GM21825 (cell line): ENCODE measurements around the gene UNC45A.

Source experiments
- ATAC-seq: cut with Tn5 transposase; IDR thresholded peaks from one replicate; pipeline ENCODE4 v1.9.1; 2021; ENCODE audit warnings: mild to moderate bottlenecking, moderate library complexity; ENCODE audit not compliant: unreplicated experiment

The UNC45A gene

DNA sequence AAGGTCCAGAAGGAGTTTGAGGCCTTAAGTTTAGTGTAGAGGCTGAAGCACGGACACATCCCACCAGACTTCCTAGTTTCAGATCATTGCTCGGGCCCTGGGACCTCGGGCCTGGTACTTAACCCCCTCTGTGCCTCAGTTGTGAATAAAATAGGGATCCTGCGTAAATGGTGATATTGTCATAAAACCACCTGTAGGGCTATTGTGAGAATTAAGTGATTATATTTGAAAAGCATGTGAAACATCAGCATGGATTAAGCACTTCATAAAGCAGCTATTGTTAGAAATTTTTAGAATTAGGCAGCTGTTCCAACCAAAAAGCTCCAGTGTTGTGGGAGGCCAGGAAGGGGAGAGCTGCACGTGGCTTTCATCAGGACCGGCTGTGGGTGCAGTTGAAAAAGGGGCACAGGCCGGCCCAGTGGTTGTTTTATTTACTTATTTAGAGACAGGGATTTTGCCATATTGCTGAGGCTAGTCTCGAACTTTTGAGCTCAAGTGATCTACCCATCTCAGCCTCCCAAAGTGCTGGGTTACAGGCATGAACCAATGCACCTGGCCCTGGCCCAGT lies 24.0 kb downstream of the UNC45A start:
- ATAC-seq, result no peak

GRCh38 chr15:90959894-90960293 lies 24.8 kb downstream of the UNC45A start:
- no peak for ATAC-seq

- no peak for ATAC-seq
Measured at GRCh38 chr15:90960298-90961091, 25.4 kb downstream of the UNC45A start.

GRCh38 chr15:90962021-90962420 lies 26.9 kb downstream of the UNC45A start:
- no peak for ATAC-seq

GRCh38 chr15:90966262-90966661 lies 31.2 kb downstream of the UNC45A start:
- ATAC-seq, result no peak

DNA sequence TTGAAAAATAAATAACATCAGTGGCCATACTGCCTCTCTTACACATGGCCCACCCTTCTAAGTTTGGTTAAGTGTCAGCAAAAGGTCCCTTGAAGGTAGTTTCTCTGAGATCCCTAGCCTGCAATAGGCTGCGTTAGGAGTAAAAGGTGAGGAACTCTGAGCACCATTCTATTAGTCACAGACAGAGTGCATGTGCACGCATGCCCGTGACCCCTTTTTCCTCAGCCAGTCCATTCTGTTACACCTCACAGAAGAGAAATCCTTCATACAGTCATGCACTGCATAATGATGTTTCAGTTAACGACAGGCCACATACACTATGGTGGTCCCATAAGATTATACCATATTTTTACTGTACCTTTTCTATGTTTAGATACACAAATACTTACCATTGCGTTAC lies 32.1 kb downstream of the UNC45A start:
- no peak for ATAC-seq

GRCh38 chr15:90968434-90968833 lies 33.3 kb downstream of the UNC45A start:
- ATAC-seq, result no peak

GRCh38 chr15:90970274-90970673 lies 35.2 kb downstream of the UNC45A start:
- ATAC-seq, result no peak

DNA sequence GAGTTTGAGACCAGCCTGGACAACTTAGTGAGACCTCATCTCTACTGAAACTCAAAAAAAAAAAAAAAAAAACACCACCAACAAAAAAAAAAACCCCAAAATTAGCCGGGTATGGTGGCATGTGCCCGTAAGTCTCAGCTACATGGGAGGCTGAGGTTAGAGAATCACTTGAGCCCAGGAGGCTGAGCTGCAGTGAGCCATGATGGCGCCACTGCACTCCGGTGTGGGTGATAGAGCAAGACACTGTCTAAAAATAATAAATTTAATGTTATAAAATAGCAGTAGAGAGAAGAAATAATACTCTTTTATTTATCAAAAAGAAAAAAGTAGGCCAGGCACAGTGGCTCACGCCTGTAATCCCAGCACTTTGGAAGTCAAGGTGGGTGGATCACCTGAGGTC lies 37.0 kb downstream of the UNC45A start:
- no peak for ATAC-seq

DNA sequence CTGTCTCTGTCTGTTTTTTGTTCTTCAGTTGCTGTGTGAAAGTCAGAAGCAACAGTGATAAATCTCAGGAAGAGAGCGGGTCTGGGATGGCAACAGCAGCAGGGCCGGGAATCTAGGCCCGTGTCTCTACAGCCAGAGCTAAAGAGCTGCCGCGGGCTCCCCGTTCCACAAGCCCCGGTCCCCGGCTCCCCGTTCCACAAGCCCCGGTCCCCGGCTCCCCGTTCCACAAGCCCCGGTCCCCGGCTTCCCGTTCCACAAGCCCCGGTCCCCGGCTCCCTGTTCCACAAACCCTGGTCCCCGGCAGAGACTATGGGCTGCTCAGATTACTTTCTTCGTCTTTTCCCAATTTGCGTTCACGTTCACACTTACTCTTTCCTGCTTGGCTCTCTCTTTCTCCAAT lies 39.1 kb downstream of the UNC45A start:
- ATAC-seq, result no peak

DNA sequence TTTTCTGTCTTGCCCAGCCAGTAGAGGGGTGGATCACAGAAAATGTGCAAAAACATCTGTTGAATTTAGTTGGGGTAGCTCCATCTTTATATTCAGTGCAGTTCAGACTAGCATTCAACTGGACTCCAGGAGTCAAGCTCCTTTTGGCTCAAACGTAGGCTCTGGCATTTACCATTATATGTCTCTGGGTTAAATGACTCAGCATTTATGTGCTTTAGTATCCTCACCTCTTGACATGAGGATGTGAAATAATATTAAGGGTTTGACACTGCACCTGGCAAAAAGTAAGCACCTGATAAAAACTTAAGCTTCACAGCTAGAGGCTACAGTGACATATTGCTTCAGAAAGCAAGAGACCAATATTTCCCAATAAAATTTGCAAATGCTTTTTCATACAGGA lies 44.5 kb downstream of the UNC45A start:
- ATAC-seq, result no peak

DNA sequence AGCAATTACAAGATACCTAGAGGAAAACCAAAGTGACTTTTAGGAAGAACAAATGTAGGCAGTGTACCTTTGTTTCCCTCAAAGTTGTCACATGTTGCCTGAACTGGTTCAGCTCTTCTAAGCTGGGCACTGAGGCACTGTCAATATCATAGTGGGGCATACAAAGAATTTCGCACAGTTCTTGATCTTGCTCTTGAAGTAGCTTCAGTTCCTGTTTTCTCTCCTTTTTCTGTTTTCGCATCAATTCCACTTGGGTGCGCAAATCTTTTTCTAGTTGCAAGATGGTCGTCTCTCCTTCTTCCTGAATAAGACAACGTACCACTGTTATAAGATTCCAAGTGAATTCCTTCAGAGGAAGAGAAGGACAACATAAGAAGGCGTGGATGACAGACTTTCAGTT lies 46.6 kb downstream of the UNC45A start:
- peak; percentile 73 for ATAC-seq

- ATAC-seq, result peak; percentile 38
Measured at GRCh38 chr15:90982135-90982534, 47.0 kb downstream of the UNC45A start.

DNA sequence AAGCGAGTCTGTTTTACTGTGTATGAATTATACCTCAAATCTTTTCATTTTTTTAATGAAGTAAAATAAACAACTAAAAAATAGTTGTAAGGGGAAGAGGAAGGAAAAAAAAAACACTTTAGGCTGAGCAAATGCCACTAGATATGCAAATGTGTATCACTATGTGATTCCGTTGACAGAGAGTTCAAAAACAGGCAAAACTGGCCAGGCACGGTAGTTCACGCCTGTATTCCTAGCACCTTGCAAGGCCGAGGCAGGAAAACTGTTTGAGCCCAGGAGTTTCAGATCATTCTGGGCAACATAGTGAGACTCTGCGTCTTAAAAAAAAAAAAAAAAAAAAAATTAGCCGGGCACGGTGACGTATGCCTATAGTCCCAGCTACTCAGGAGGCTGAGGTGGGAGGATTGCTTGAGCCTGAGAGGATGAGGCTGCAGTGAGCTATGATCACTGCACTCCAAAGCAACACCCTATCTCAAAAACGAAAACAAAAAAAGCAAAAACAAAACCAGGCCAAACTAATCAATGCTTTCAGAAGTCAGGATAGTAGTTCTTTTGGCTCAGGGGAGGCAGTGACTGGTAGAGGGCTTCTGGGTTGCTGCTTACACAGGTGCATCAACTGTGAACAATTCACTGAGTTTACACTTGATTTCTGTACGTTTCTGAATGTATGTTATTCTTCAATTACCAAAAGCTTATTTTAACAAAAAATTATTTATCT lies 51.9 kb downstream of the UNC45A start:
- ATAC-seq, result peak; percentile 47

DNA sequence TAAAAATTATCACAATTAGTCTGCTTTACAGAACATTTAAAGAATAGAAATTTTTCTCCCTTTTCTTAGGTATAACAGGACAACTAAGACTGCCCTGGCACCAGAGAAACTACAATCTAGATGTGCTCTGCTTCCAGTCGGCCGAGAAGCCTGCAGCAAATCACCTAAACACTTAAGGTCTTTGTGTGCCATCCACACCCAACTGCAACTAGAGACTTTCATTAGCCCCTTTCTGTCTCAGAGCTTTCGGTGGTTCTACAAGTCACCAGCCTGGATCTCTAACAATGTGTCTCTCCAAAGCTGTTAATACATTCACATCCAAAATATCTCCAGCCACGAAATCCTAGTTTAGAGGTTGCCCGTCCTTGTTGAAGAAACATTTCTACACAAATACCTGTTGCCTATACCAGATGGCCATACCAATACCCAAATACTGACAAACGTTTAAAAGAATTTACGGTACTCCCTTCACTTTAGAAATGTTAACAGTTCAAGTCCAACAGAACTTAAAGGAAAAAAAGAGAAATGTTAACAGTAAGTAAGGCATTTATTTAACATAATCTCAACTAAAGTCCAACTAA lies 52.6 kb downstream of the UNC45A start:
- no peak for ATAC-seq

DNA sequence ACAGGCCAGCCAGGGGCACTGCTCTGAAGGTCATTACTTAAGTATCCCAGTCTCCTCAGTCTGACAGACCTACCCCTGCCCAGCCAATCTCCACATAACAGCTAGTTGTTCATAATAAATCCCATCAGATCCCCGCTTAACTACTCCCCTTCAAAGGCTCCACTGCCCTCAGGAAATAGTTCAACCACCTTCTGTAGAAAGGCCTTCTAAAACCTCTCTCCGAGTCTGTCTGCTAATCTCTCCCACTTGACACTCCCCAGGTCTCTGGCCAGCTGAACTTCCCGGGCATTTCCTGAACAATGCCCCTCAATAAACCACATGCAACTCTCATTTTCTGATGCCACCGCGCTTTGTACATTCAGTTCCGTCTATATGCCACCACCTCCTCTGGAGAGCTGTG lies 53.2 kb downstream of the UNC45A start:
- ATAC-seq, result no peak

DNA sequence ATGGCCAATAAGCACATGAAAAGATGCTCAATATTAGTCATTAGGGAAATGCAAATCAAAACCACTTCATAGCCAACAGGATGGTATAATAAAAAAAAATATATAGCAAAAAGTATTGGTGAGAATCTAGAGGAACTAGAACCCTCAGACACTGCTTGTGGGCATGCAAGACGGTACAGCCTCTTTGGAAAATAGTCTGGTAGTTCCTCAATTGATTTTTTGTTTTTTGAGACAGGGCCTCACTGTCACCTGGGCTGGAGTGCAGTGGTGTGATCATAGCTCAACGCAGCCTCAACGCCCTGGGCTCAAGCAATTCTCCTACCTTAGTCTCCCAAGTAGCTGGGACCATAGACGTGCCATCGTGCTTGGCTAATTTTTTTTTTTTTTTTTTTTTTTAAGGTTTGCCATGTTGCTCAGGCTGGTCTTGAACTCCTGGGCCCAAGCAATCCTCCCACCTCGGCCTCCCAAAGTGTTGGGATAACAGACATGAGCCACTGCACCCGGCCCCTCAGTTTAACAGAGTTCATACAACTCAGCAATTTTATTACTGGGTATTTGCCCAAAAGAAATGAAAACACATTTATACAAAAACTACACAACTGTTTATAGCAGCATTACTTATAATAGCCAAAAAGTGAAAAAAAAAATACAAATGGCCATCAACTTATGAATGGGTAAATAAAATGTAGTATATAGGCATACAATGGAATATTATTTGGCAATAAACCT lies 54.1 kb downstream of the UNC45A start:
- no peak for ATAC-seq

DNA sequence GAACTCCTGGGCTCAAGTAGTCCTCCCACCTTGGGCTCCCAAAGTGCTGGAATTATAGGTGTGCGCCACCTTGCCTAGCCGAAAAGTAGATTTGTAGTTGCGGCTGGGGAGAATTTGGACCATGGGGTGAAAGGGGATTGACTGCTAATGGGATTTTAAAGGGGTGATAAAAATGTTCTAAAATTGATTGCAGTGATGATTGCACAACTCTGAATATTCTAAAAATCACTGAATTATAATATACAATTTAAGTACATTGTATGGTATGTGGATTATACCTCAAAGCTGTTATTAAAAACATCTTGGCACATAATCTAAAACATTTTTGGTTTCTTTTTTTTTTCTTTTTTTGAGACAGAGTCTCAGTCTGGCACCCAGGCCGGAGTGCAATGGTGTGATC lies 55.4 kb downstream of the UNC45A start:
- ATAC-seq, result no peak

DNA sequence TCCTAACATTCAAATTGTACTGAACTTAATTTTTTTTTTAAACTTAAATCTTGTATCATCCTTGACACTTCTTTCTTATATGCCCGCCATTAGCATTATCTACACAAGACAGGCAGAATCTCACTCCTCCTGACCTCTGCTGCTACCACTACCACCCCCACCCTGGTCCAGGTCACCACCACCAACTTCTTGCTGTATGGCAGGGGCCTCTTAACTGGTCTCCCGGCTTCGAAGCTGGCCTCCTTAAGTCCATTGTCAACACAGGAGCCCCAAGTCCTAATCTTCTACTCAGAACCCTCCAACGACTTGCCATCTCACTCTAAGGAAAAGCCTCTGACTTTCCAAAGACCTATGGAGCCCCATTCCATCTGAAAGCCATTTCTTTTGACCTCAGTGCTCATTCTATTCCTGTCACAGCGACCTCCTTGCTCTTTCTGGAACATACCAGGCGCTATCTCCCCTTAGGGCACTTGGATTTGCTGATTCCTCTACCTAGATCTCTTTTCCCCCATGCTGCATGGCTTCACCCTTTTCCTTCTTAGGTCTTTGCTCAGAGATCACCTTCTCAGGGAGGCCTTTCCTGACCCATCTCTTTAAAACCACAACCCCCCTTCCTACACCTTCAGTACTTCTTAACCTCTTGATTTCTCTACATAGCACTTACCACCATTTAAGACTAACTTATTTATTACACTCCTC lies 56.7 kb downstream of the UNC45A start:
- ATAC-seq, result no peak

DNA sequence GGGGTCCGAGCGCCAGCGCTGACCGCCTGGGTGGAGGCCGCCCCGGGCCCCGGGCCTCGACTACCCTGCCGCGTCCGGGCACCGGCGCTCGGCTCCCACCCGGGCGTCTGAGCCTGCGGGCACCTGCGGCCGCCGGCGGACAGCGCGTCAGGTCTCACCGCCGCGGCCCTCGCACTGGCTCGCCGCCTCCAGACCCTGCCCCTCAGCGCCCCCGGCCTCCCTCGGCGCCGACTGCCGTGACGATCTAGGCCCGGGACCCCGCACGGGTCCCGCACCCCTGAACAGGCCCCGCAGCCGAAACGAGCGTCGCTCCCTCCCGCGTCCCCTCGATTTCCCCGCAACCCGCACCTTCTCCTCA lies 59.0 kb downstream of the UNC45A start:
- peak; percentile 16 for ATAC-seq
